DOHH2 (cell line): Measurements from ENCODE around the gene CRMP1.

Experiments
- EZH2phosphoT487 ChIP-seq: fragments of 200-600 bp; sonication (generic); IDR thresholded peaks from 2 replicates; pipeline ENCODE4 v1.6.1; 2017; ENCODE audit warnings: borderline replicate concordance, mild to moderate bottlenecking, antibody characterized with exemption, low read length, moderate library complexity, mixed read lengths
- TF ChIP-seq, protein P1 (sequence below): fragments of 200-600 bp; sonication (generic); IDR thresholded peaks from one replicate; pipeline ENCODE4 v1.5.1; 2014; ENCODE audit warnings: antibody characterized with exemption, mild to moderate bottlenecking, low read depth, low read length; ENCODE audit not compliant: poor library complexity, severe bottlenecking

DNA sequence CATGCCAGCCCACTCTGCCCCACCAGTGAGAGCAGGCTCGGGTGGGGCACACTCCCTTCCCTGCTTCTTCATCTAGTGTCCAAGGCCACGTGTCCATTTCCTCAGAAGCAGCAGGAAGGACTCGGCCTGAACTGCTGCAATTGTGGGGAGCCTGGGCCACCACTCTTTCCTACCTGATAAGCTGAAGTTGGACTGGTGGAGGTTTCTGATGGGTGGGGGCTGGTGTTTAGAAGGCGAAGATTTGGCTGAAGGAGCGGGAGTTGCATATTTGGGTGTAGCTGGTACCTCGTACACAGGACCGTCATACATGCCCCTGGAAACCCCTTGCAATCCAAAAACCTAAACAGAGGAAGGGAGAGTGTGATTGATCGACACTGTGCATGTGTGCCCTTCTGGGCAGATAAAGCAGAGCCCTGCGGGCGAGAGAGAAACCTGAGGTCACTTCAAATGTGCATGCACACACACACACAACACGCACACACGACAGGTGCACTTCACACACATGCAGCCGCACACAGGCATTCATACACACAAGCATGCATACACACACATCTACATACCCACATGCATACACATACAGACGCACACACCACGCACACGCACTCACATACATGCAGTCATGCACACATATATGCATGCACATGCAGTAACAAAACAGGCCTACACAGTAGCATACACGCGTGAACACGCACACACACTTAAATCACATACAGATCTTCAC is 67.4 kb downstream of the CRMP1 start:
- TF ChIP-seq, protein P1, sequence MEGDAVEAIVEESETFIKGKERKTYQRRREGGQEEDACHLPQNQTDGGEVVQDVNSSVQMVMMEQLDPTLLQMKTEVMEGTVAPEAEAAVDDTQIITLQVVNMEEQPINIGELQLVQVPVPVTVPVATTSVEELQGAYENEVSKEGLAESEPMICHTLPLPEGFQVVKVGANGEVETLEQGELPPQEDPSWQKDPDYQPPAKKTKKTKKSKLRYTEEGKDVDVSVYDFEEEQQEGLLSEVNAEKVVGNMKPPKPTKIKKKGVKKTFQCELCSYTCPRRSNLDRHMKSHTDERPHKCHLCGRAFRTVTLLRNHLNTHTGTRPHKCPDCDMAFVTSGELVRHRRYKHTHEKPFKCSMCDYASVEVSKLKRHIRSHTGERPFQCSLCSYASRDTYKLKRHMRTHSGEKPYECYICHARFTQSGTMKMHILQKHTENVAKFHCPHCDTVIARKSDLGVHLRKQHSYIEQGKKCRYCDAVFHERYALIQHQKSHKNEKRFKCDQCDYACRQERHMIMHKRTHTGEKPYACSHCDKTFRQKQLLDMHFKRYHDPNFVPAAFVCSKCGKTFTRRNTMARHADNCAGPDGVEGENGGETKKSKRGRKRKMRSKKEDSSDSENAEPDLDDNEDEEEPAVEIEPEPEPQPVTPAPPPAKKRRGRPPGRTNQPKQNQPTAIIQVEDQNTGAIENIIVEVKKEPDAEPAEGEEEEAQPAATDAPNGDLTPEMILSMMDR = no peak
- TF ChIP-seq EZH2phosphoT487 = no peak
